NCI-H2081 (cell line): ENCODE results near the gene CD3G.
A peak's percentile ranks its signal among the peaks of the same experiment; 100 is the strongest.
"Not testable (repeated sequence)": the region's sequence is repeated elsewhere in the genome, so short reads cannot be mapped to it uniquely, and the experiment has no call there.

Experiments used
- DNase-seq, 2 experiments: peaks; one replicate each; lab custom pipeline; 2025; lab: John Stamatoyannopoulos, UW

Gene CD3G

GRCh38 chr11:118380571-118380970 is 36.4 kb downstream of the CD3G start:
- DNase-seq = no peak

- DNase-seq = no peak
These were observed 38.8 kb downstream of the CD3G start for GRCh38 chr11:118382954-118383353.

- DNase-seq = no peak
These were observed 39.5 kb downstream of the CD3G start for GRCh38 chr11:118383657-118384056.

- no peak for DNase-seq
These were observed 52.0 kb downstream of the CD3G start for GRCh38 chr11:118396097-118396501.

- no peak for DNase-seq
These were observed 53.3 kb downstream of the CD3G start for GRCh38 chr11:118397448-118397847.

- no peak for DNase-seq
These were observed 54.8 kb downstream of the CD3G start for GRCh38 chr11:118398791-118399559.

- DNase-seq = peak; percentile 91 to 92
These were observed 57.2 kb downstream of the CD3G start, which contains the start of gene ATP5MG for GRCh38 chr11:118401151-118401879. Gene ATP5MG, plus strand, starts transcription at chr11:118401606. Its CDS starts 60 bp downstream, at chr11:118401666.

GRCh38 chr11:118401880-118402590 is 57.9 kb downstream of the CD3G start:
- no peak for DNase-seq

GRCh38 chr11:118402594-118402993 is 58.5 kb downstream of the CD3G start:
- DNase-seq = not testable (repeated sequence)
